Lower leg skin (tissue), 4 donors: ENCODE measurements around the gene DTX3L. TPM values are rescaled to one million over a fixed set of nuclear protein-coding genes. Genes with fewer than 3 reads are reported as not detected.

Experiments used
- DNase-seq, 2 donors: peaks; one replicate each; pipeline ENCODE4 v3.0.0-alpha.2; 2019; ENCODE audit warnings: low spot score in 2 of 2
- H3K4me3 ChIP-seq: fragments of 200-600 bp; sonication (generic); 2 replicates; pipeline ENCODE4 v1.5.1; 2017; ENCODE audit warnings: mild to moderate bottlenecking, low read depth; ENCODE audit not compliant: poor library complexity, severe bottlenecking
- CTCF ChIP-seq, 3 donors: fragments of 450-650 bp; IDR thresholded peaks; one replicate each; pipeline ENCODE4 v1.5.1; 2016; ENCODE audit warnings: antibody characterized with exemption in 3 of 3, mild to moderate bottlenecking in 3 of 3, moderate library complexity in 2 of 3
- POLR2A ChIP-seq, 2 donors: fragments of 450-650 bp; IDR thresholded peaks; one replicate each; pipeline ENCODE4 v1.6.1; 2016 to 2017; ENCODE audit warnings: antibody characterized with exemption in 2 of 2, mild to moderate bottlenecking in 1 of 2, moderate library complexity in 1 of 2
- WGBS, 2 donors: methylation state at CpG; one replicate each; pipeline ENCODE4 v1.1.5; 2018; 5-methylcytosine and 5-hydroxymethylcytosine counted together
- intact Hi-C: fragments of 100-400 bp; cut with DNase I; formaldehyde crosslinking; loops from one replicate; pipeline ENCODE4 v1.15.0; 2023; ENCODE audit warnings: low total_unique reads
- total RNA-seq, 4 donors: library from RNA; depleted of rRNA; stranded (reverse); fragments of >200 nt; gene quantifications; one replicate each; pipeline ENCODE4 v1.1.0, GENCODE V29; 2016

The DTX3L gene
- total RNA-seq, 4 donors from 2014 or later = 7.8 to 14.2 (median 9.4) TPM

DNA sequence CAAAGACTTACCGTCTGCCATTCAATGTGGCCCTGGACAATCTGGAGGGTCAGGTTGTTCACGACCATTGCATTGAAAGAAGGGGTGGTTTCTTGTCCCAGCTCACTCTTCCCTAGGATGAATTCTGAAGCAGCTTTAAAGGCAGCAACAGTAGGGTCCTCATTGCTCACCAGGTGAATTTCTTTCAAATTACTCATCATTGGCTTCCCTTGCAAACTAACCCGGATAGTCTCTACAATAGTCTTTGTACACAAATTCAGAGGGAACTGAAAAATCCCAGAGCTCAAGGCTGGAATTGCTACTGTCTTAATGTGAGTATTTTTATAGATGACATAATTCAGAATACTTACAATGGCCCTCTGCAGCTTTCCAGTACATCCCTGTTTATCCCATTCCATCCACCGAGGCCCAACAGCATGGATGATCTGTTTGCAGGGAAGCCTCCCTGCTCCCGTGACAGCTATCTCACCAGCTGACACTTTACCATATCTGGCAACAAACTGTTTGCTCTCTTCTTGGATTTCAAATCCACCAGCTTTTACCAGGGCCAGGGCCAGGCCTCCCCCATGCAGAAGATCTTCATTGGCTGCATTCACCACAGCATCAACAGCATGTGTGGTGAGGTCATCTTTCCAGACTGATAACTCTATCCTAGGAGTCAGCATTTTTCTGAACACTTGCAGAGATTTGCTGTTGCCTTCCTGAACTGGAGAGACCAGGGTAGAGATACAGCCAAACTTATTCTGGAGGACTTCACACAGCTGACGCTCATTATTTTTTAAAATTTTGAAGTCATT, 8.7 kb upstream of the DTX3L start:
- 81 to 82% methylated on average over 6 of the region's 6 CpGs for WGBS, 2 donors
- H3K4me3 ChIP-seq = no peak overlapping the region
- TF ChIP-seq CTCF (IDR thresholded peaks at IDR 0.05) (no peak), POLR2A (IDR thresholded peaks at IDR 0.05) (no peak)
- intact Hi-C loops = no loop called here
- DNase-seq = no peak

- DNase-seq = no peak
- WGBS, 2 donors = 90 to 98% methylated on average over 5 of the region's 5 CpGs
- TF ChIP-seq CTCF (IDR thresholded peaks at IDR 0.05) (no peak), POLR2A (IDR thresholded peaks at IDR 0.05) (no peak)
- intact Hi-C loops = no loop called here
- no peak overlapping the region for H3K4me3 ChIP-seq
Observed at GRCh38 chr3:122557356-122557755, 6.8 kb upstream of the DTX3L start.

DNA sequence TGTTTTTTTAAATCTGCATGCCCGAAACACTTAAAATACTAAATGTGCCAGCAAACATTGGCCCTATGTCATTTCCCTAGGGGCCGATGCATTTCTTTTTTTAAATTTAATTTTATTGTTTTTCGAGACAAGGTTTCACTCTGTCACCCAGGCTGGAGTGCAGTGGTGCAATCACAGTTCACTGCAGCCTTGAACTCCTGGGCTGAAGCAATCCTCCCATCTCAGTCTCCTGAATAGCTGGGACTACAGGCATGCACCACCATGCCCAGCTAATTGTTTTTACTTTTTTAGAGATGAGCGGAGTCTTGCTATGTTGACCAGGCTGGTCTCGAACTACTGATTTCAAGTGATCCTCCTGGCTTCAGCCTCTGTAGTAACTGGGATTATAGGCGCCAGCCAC, 5.5 kb upstream of the DTX3L start:
- no peak overlapping the region for H3K4me3 ChIP-seq
- DNase-seq = no peak
- intact Hi-C loops = no loop called here
- 87 to 89% methylated on average over 6 of the region's 6 CpGs for WGBS, 2 donors
- TF ChIP-seq CTCF (IDR thresholded peaks at IDR 0.05) = no peak
- TF ChIP-seq POLR2A (IDR thresholded peaks at IDR 0.05) = no peak

DNA sequence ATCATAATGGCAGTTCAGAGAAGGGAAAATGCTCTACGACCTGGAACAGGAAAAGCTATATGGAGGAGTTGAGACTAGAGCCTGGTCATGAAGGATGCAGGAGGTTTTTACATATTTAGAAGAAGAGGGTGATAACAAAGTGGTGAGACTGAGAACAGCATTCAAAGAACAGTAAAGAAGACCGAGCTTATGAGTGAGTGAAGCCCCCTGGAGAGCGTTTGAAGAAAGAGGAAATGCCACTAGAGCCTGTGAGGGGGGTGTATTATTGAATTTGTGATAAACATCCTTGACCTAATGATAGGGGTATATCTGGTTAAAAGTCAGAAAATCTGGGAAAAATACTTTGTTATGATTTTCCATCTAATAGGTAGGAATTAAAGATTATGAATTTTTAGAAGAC, 4.2 kb upstream of the DTX3L start:
- no peak for DNase-seq
- H3K4me3 ChIP-seq = no peak overlapping the region
- no peak for TF ChIP-seq CTCF (IDR thresholded peaks at IDR 0.05)
- no peak for TF ChIP-seq POLR2A (IDR thresholded peaks at IDR 0.05)
- intact Hi-C loops = no loop called here
- WGBS, 2 donors = 85 to 90% methylated on average over 3 of the region's 3 CpGs

DNA sequence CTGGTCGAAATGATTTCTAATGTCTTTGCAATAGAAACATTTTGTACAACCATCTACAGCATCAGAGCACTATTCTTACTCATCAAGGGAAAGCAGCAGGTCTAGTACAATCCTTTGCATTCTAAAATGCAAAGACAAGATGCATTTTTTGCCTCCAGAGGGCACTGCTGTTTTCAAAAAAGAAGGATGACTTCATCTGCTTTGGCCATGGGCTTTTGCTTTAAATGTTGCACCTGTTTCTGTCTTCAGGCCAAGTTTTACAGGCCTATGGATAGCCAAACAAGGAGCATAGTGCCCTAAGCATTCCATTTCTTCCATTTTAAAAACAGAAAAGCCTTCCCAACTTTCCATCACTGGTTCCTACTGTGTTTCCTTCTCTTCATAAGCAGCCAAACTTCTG, 3.5 kb upstream of the DTX3L start:
- no peak overlapping the region for H3K4me3 ChIP-seq

More for the DNA sequence above, 3.5 kb upstream of the DTX3L start:
- intact Hi-C loops = no loop called here
- TF ChIP-seq CTCF (IDR thresholded peaks at IDR 0.05) (no peak), POLR2A (IDR thresholded peaks at IDR 0.05) (no peak)
- 71 to 78% methylated on average over 1 of the region's 1 CpG for WGBS, 2 donors
- DNase-seq = peak in 1 of 2 donors; percentile 35
